GM18907 (cell line): Measurements from ENCODE around the gene CXCR4.

ENCODE experiments used
- ATAC-seq: cut with Tn5 transposase; IDR thresholded peaks from one replicate; pipeline ENCODE4 v1.9.1; 2021; ENCODE audit warnings: mild to moderate bottlenecking, moderate library complexity; ENCODE audit not compliant: unreplicated experiment

Gene CXCR4

DNA sequence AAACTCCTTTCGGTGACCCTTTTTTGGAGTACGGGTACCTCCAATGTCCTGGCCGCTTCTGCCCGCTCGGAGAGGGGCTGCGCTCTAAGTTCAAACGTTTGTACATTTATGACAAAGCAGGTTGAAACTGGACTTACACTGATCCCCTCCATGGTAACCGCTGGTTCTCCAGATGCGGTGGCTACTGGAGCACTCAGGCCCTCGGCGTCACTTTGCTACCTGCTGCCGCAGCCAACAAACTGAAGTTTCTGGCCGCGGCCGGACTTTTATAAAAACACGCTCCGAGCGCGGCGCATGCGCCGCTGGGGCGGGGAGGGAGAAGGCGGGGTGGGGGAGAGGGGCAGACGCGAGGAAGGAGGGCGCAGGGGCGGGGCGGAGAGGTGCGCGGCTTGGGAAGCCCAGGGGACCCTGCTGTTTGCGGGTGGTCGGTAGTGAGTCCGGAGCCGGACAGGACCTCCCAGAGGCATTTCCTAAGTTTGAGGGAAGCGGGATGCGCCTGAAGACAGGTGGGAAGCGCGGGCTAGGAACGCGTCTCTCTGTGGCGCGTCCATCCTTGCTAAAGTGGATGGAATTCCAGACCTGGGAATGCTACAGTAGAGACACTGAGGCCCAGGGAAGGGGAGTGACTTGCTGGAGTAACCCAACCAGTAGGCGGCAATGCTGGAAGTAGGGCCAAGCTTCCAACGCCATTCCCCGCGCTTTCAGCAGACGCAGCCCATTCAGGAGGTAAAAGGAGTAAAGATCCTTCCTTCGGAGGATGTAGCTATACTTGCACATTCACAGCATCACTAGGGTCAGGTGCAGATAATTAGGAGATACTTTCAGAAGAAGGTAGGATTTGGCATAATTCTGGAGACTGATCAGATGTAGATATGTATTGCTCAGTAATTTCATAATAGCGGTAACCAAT, at the start of gene CXCR4:
Gene CXCR4 (minus strand): TSS at position 241 of the 910 bp plus-strand sequence. CDS start 89 bp downstream, at position 152.
- ATAC-seq, result peak; percentile 31

DNA sequence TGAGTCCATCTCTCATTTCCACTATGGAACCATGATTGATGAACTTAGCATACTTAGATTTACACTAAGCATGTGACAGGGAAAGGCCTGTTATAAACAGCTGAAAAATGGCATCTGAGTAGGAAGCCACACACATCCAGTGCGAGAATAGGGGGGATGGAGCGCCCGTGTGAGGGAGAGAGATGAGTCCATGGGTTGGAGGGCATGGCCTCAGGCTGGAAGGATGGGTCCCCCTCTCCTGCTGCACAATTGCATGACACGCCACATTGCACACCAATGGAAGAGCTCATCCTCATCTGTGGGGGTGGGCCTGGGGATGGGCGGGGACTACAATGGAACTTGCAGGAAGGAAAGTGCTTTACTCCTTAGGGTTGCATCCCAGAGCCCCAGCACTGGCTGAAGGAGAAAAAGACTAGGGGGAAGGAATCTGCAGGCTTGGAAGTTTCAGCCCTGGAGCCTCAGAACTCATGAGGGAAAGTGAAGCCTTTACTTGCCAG, 46.4 kb upstream of the CXCR4 start:
- no peak for ATAC-seq

DNA sequence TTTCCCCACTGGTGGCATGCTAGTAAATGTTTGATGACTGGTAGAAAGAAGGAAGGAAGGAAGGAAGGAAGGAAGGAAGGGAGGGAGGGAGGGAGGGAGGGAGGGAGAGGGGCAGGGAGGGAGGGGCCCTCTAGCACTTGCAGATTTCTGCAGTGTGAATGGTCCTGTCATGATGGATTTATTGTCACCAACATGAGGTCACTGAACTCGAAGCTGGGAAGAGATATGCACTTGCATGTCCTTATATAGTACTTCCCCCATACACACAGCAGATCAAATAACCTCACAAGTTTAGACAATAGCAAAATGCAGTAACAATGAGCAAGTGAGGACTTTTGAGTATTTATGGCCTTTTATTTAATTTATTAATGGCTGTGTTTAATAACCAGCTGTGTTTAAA, 44.5 kb upstream of the CXCR4 start:
- no peak for ATAC-seq

DNA sequence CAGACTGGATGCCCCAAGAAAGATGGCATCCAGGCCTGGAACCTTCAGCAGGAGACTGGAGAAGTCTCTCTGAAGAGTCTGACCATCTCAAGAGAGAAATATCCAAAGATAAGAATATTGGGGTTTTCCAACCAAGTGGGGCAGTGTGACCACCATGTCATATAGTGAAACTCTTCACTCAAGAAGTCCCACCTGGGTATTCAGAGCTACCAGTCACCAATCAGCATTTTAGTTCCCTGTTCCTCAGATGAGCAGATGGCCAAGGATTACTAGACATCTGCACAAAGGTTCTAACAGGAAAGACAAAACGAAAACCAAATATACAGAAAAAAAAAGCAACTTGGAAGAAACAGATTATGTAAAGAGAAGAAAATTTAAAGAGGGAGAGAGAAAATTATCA, 38.5 kb upstream of the CXCR4 start:
- no peak for ATAC-seq

DNA sequence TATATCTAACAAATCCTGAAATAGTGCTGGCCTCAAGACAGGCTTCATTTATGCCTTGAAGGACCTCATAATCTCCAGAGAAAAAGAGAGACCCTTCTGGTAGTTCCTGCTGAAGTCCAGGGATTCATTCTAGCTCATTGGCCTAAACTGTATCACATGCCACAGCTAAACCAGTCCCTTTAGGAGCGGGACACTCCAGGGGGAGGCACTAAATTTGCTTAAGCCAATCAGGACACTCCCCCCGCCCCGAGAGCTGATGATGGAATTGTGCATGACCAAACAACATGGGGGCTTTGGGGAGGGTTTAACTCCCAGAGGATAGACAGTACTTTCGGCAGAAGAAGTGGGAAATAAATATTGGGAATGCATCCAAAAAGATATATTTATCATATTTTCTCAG, 36.4 kb upstream of the CXCR4 start:
- ATAC-seq, result no peak

DNA sequence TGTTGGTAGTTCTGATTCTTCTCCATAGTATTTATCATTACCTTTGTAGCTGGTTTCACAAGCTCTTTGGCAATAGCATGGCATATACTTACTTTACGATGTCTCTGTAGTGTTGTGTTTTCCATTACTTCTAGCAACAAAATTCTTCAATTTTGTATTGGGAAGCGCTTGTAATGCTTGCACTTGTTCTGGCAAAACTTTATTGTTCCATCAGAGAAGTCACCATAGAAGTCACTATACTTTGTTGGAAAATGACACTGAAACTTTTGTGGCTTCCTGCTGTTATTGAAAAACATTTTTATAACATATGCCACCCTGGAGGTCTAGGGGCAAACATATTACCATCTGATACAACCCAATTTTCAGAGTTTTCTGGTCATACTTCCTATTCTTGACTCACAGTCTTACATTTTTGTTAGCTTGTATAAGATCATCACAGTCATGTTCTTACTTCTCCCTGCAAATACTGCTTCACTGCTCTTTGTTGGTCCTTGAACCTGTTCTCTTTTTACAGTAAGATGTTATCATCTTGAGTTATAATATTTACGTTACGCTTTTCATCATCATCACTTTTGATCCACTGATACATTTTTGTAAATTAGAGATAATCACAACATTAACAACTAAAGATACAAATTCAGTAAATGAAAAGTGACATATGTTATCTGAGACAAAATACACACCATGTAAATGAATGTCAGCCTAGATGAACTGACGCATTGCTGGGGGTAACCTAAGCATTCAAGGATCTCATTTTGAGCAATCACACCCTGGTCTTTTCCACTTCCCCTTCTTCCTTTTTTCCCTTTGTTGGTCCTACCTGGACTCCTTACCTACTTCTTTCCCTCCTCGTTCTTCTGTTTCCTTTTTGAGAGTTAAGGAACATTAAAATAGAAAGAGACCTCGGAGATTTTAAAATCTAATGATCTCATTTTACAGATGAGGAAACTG, 33.3 kb upstream of the CXCR4 start:
- ATAC-seq, result no peak

DNA sequence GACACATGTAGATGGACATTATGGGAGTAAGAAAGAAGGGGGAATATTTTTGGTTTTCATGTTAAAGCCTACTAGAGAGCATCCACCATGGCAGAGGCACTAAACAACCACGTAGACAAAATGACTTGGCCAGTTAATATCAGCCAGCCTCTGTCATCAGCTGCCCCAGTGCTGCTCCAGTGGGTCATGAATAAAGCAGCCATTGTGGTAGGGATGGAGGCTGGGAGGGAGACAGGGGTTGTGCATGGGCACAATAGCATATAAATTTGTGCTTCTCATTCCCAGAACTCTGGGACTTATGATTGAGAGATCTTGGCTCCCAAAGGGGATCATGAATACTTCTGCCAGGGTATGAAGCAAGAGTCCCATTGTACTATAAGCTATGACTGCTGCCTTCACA, 31.1 kb upstream of the CXCR4 start:
- ATAC-seq, result no peak

DNA sequence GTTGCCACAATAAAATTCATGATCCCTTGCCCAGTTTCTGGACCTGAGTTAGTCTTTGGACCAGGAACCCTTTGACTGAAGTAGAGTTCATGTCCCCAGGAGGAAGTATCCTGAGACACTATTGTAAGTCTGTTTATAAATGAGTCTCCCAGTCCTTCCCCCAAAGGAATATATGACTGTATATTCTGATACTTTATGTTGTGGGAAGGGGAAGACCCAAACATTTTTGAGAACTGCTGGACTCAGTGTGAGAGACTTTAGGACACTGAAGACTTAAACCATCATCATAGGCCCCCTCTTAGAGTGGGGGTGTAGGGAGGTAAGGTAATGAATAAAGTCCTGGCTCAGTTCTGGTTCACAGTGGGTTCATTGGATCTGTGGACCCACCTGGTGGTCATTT, 28.6 kb upstream of the CXCR4 start:
- no peak for ATAC-seq

DNA sequence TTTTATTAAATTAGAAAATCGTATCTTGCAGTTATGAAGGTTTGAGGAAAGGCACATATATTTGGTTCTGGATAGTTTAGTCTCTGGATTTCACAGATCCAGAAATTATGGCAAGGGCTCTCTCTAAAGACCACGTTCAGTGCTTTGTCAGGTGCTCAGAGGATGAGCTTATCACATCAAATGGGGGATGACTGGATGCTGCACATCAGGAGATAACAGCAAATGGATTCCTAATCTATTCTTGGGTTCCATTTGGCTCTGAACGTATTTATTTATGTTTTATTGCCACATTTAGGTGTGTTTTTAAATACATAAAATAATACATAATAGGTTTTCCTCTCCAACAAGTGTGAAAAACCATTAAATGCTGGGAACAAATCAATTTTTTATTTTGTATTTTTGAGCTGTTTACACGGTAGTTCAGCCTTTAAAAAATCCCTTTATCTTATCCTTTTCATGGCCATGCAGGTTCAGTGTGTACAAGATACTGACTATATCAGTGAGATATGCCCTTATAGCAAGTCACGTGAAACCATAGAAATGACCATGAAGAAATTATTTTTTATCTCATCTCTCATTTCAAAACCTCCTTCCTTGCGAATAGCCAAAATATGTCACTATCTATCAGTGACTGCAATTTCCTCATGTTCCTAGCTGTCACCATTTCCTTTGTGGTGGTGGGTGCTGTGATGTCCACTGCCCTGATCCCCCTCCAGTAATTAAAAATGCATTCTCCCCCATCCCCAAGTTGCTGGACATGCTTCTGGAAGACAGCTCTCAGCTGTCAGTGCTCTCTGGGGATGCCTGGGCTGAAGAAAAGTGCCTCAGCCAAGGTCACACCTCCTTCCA, 25.9 kb upstream of the CXCR4 start:
- ATAC-seq, result no peak

DNA sequence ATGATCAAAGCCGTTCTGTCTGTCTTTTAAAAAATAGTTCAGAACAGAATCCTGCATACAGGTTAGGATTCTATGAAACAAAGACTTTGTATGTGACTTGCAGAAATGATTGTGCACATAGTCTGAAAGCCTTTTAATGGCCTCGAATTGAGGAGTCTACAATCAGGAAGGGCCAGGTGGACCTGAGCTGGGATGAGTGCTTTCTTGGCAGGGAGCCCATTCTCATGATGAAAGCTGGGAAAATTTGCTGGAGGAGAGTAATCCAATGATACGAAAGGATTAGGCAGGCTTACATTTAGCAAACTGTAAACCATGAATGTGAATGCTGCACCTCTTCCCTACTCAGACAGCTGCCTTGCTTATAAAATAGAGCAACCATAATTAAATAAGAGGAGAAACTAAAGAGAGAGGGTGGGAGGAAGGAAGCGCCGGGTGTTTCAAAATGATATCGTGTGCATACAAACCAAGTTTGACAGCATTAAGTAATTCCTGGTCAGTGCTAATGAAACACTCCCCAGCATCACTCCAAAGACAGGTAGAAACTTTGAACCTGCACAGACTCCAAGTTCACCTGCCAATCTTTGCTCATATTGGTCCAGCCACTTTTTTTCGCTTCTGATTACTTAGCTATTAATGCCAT, 23.7 kb upstream of the CXCR4 start:
- no peak for ATAC-seq

DNA sequence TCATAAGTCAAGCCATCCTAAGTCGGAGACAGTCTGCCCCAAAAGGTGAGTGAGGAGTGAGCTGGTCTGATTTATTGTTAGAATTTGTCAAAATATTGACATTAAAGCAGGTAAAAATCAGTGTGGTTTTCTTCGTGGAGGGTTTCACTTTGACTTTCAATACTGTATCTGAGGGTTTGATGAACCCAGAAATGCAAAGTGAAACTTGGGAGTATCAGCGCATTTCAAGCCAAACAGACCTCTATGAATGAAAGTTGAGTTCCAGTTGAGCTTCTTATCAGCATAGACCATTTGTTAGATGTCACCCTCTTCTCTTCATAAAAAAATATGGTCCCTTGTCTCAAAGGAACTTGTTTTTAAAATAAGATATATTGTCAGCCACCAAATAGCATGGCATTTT, 21.7 kb upstream of the CXCR4 start:
- ATAC-seq, result peak; percentile 37

DNA sequence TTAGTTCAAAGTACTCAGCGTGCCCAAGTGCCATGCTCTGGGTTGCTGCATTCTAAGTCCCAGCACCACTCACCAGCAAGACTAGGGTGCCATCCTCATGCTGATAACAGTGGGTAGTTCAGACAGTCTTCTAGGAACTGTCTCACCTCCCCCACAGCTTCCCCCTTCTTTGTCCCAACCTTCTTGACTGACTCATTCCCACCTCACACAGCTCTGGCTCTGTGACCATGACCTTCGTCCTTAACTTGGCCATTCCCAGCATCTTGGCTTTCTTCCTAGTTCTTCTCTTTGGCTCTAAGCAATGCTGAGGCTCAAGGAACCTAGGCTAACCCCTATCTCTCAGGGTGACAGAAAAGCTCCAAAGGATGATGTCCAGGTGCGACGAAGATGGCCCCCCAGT, 20.0 kb upstream of the CXCR4 start:
- ATAC-seq, result no peak

DNA sequence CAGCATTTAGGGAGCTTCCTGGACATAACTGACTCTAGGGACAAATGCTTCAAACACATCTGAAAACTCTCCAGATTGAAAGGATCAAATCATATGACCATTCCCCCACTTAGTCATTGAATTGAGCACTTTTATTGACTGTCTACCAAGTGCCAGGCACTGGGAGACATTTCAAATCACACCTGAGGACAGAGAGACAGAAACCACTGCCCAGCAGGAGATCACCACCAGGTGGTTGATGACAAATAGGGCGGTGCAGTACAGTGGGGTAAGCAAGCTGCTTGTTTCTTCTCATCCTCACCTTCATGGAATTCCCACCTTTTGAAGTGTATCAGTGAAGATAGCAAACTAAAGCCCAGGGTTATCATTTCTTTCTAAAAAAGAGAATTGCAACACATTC, 19.0 kb upstream of the CXCR4 start:
- no peak for ATAC-seq

DNA sequence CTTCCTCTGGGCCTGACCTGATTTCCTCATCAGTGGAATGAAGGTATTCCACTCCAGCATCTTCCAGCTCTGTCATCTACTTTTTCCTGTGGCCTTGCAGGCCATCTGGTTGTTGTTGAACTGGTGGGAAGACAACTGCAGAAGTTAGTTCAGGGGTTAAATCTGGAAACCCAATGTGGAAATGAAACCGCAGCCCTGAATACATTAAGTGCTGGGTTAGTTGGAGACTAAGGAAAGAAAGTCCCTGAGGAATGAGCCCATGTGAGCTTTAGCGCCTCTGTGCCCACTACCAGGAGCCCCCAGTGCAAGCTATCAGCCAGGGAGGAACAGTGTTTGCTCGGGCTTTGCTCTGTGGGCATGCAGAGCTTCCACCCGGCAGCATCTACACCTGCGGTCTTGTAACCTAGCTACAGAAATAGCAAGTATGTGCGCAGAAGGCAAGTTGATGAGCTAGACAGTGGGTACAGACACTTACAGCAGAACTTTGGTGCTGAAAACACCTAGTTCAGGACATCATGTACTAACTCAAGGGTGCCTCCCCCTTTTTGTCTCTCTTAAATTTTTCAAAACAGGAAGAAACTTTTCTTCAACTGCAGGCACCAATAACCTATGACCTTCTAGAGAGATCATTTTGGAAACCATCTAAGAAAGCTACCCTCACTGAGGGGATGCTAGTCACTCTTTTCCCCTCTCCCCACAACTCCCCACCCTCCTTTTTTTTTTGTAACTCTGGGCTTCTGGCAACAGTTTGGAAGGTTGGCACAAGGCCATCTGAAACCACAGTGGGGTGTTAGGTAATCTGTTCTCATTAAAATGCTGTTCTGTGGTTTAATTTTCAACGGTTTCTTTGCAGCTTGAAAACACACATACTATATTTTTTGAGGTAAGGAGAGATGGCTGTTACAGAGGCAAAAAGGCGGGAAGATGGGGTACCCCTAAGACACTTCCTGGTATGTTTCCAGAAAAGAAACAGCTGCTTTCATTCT, 18.3 kb upstream of the CXCR4 start:
- ATAC-seq, result peak; percentile 56

DNA sequence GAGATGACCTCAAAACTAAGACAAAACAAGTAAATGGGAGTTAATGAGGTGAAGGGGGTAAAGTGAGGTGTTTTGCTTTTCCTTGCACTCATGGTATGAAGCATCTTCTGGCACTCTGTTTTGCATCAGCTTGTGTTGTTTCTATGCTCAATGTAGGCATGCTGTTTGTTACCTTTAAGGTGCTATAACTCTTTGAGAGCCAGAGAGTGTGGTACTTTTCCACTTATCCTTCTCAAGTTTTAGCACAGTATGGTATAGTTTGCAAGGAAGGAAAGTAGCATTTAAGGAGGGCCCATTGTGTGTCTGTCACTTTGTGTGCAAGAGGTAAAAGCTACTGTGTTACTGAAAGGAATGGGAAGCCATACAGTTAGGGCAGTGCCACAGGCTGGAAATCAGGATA, 17.5 kb upstream of the CXCR4 start:
- no peak for ATAC-seq

DNA sequence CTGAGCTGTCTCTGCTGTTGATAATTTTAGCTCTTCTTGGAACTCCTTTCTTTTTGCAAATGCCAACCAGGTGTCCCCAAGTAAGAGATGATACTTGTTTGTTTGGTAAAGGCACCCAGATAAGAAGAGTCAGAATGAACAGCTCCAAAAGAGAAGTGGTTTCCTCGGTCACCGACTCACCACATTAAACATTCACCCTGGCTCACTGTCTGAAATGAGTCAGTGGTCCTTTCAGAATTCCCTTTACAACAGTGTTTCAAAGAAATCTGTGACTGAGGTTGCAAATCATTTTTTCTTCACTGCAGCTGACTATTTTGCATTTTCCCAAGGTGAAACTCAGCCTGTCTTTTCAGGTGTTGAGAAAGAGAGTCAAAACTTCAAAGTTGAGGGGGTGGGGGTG, 16.2 kb upstream of the CXCR4 start:
- ATAC-seq, result peak; percentile 36

DNA sequence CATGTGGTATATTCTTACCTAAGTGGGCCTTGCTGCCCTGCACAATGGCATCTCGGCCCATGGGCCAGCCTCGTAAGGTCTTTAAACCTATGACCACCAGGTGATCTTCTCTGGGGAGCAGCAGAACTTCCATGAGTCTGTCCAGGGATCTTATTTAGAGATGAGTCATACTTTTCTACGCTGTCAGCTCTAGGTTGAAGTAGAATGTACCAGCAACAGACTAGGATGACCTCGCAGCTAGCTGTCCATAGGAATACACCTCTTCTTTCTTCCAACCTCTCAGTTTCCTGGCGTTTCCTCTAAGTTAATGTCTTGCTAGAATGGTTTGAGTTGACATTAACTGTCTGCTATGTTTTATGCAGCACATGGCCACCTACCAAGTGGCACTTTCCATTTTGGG, 15.6 kb upstream of the CXCR4 start:
- no peak for ATAC-seq

DNA sequence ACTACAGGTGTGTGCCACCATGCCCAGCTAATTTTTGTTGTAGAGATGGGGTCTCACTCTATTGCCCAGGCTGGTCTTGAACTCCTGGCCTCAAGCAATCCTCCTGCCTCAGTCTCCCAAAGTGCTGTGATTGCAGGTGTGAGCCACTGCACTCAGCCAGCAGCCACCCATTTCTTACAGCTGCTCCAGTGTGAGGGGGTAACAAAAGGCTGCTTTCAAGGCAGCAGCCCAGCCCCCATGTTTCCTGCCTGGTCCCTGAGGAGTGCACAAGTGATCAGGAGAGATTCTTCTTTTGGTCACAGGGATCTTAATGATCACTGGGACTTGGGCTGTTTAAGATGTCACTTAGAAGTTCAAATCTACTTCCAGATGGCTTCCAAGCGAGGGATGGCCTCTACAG, 15.2 kb upstream of the CXCR4 start:
- ATAC-seq, result no peak

DNA sequence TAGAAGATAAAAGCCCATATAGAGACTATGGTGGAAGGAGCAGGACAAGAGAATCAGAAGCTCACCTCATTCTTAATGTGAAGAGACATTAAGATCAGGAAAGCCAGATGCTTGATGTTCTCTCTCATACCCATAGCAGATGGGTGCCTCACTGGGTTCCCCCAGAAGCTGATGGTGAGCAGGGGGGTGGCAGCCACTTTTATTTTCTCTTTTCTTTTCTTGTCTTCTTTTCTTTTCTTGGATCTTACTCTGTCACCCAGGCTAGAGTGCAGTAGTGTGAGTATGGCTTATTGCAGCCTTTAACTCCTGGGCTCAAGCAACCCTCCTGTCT, 14.8 kb upstream of the CXCR4 start:
- ATAC-seq, result no peak
